Naive thymus-derived CD4-positive, alpha-beta T cell (primary cell): Measurements from ENCODE around the gene FKBP5. TPM values are rescaled to one million over a fixed set of nuclear protein-coding genes. Genes with fewer than 3 reads are reported as not detected.
"Not testable (repeated sequence)": the region's sequence is repeated elsewhere in the genome, so short reads cannot be mapped to it uniquely, and the experiment has no call there.

ENCODE experiments used
- ATAC-seq: fragments of 150-1000 bp; cut with Tn5 transposase; 2 replicates; pipeline ENCODE4 v1.10.0; 2021; ENCODE audit warnings: mild to moderate bottlenecking, moderate library complexity
- CTCF ChIA-PET: fragments of 350-600 bp; sonication (Branson Sonifier 250); formaldehyde crosslinking; loops from one replicate; lab custom pipeline; 2021; ENCODE audit warnings: antibody characterized with exemption; lab: Charles Lee
- POLR2A ChIA-PET: fragments of 350-600 bp; sonication (Branson Sonifier 250); formaldehyde crosslinking; loops from one replicate; lab custom pipeline; 2021; ENCODE audit warnings: antibody characterized with exemption, inconsistent platforms; lab: Charles Lee
- DNase-seq, 9 donors: peaks; one replicate each; pipeline versions ENCODE4 v3.0.0 to v3.0.0-alpha.2; 2020 to 2022; ENCODE audit warnings: mixed read lengths in 1 of 9
- H3K27ac ChIP-seq: one replicate; pipeline ENCODE4 v1.7.0; 2013; ENCODE audit warnings: mild to moderate bottlenecking, low read depth, low read length, moderate library complexity
- H3K27me3 ChIP-seq, 2 donors: one replicate each; pipeline ENCODE4 v1.7.0; 2013; ENCODE audit warnings: low read length in 2 of 2, mild to moderate bottlenecking in 2 of 2, moderate library complexity in 2 of 2; ENCODE audit not compliant: control insufficient read depth in 2 of 2, insufficient read depth in 2 of 2
- H3K36me3 ChIP-seq, 3 experiments: 1 replicate in 2 of 3; 2 replicates in 1 of 3; pipeline ENCODE4 v1.7.0; 2013; ENCODE audit warnings: low read length in 3 of 3, mild to moderate bottlenecking in 3 of 3, moderate library complexity in 1 of 3; ENCODE audit not compliant: insufficient read depth in 3 of 3, control insufficient read depth in 2 of 3
- H3K4me1 ChIP-seq, 2 donors: one replicate each; pipeline ENCODE4 v1.7.0; 2013; ENCODE audit warnings: low read length in 2 of 2, mild to moderate bottlenecking in 2 of 2, moderate library complexity in 1 of 2; ENCODE audit not compliant: control insufficient read depth in 2 of 2, insufficient read depth in 2 of 2
- H3K4me3 ChIP-seq: 2 replicates; pipeline ENCODE4 v1.7.0; 2013; ENCODE audit warnings: mild to moderate bottlenecking, low read length
- H3K9me3 ChIP-seq, 3 experiments: 1 replicate in 2 of 3; 2 replicates in 1 of 3; pipeline ENCODE4 v1.7.0; 2013; ENCODE audit warnings: low read length in 3 of 3; ENCODE audit not compliant: control insufficient read depth in 2 of 3
- H3K27ac Mint-ChIP-seq, 9 donors: one replicate each; pipeline ENCODE4 v1.8.0; 2020 to 2022; ENCODE audit warnings: mixed read lengths in 9 of 9, mild to moderate bottlenecking in 8 of 9, moderate library complexity in 5 of 9, inconsistent platforms in 2 of 9
- H3K27me3 Mint-ChIP-seq, 5 donors: one replicate each; pipeline ENCODE4 v1.8.0; 2021 to 2022; ENCODE audit warnings: mixed read lengths in 5 of 5, mild to moderate bottlenecking in 1 of 5
- H3K36me3 Mint-ChIP-seq, 5 donors: one replicate each; pipeline ENCODE4 v1.8.0; 2020 to 2022; ENCODE audit warnings: mixed read lengths in 5 of 5, mild to moderate bottlenecking in 3 of 5, inconsistent platforms in 1 of 5
- H3K4me1 Mint-ChIP-seq, 7 donors: one replicate each; pipeline ENCODE4 v1.8.0; 2020 to 2022; ENCODE audit warnings: mixed read lengths in 7 of 7, mild to moderate bottlenecking in 3 of 7, inconsistent platforms in 1 of 7
- H3K4me3 Mint-ChIP-seq, 10 donors: one replicate each; pipeline ENCODE4 v1.8.0; 2020 to 2022; ENCODE audit warnings: mild to moderate bottlenecking in 10 of 10, mixed read lengths in 10 of 10, moderate library complexity in 6 of 10, inconsistent platforms in 2 of 10
- H3K9me3 Mint-ChIP-seq, 11 donors: one replicate each; pipeline ENCODE4 v1.8.0; 2020 to 2022; ENCODE audit warnings: mixed read lengths in 11 of 11, mild to moderate bottlenecking in 4 of 11, inconsistent platforms in 1 of 11, moderate library complexity in 1 of 11
- intact Hi-C, 2 donors: fragments of 100-400 bp; cut with micrococcal nuclease; formaldehyde crosslinking; loops; one replicate each; pipeline ENCODE4 v1.15.1; 2023
- polyA plus RNA-seq, 2 donors: library from polyadenylated mRNA; unstranded; fragments of 300-500 nt; fragmentation: Illumina TruSeq; gene quantifications; one replicate each; pipeline ENCODE4 v1.2.3, GENCODE V29; 2021
- total RNA-seq, 6 experiments: library from RNA in 5 of 6; stranded (reverse) in 5 of 6; gene quantifications; 1 replicate in 5 of 6; 2 replicates in 1 of 6; pipeline ENCODE4 v1.2.3 and lab custom pipeline; 2021 to 2026

The FKBP5 gene
- total and polyA plus RNA-seq, 7 experiments from 2014 or later = 56.7 to 324 (median 80.2) TPM

DNA sequence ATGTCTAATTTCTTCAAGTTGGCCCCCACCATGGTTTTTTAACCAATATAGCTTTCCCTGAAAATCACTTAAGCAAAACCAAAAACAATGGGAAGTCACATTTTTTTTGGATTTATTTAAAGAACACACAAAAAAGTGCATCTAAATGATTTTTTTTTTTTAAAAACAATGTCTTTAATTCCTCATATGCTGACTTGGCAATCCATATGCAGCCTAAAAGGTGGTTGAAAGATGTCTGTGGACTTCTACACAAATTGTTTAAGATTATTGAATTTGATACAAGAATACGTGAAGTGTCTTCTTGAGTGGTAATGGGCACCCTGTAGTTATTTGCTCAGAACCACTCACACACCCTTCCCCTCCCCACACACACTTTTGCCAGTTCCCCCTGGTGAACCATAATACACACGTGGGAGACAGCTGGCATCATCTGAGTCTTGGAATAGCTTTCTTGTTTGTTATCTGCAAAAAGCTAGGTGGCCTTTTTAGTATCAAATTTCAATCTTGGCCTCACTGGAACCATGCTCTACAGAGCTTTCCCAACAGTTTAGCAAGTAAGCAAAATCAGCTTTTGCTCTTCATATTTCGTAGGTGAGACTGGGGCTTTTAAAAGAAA is 115.1 kb downstream of the FKBP5 start:
- Histone ChIP-seq H3K4me3 (no peak overlapping the region), H3K4me1 (no peaks in the 10 kb centered on the region), H3K27me3 (no peaks in the 10 kb centered on the region), H3K27ac (no peak overlapping the region), H3K9me3 (no peaks in the 10 kb centered on the region), H3K36me3 (peaks cover 26 to 48% (median 29%) of the 10 kb centered on the region in 3 experiments)
- intact Hi-C loops = no loop called here
- Mint-ChIP-seq H3K9me3 (no peaks in the 10 kb centered on the region), H3K27me3 (no peaks in the 10 kb centered on the region), H3K27ac (peak overlapping the region in 5 of 9 donors; percentile 33 to 72 (median 59)), H3K36me3 (peaks cover 4 to 45% (median 25%) of the 10 kb centered on the region in 5 donors), H3K4me3 (no peak overlapping the region), H3K4me1 (peaks cover 0 to 13% (median 1%) of the 10 kb centered on the region in 7 donors)
- DNase-seq = no peak
- ChIA-PET POLR2A (interaction anchor here (0.7 to 1.3 kb wide), 2 partner anchors 18 to 169 kb away, joined by 3 to 4 read pairs; no protein-coding TSS in a partner anchor), CTCF (interaction anchor here (0.6 to 2.0 kb wide), 3 partner anchors 51 to 278 kb away, joined by 4 to 6 read pairs (median 4); no protein-coding TSS in a partner anchor)
- ATAC-seq = no peak

DNA sequence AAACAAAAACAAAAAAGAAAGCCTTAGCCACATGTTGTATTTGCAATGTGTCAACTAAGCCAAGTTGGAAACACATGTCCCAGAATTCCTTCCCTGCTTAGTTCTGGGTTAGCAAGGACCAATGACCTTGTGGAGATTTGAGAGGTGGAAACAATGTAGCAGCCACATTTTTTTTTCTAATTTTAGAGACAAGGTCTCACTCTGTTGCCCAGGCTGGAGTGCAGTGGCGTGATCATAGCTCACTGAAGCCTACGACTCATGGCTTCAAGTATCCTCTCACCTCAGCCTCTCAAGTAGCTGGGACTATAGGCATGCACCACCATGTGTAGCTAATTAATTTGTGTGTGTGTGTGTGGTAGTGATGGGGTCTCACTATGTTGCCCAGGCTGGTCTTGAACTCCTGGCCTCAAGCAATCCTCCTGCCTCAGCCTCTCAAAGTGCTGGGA is 117.8 kb downstream of the FKBP5 start:
- H3K27me3 Mint-ChIP-seq, H3K4me3 Mint-ChIP-seq, intact Hi-C loops, H3K4me1 ChIP-seq, ATAC-seq, H3K9me3 Mint-ChIP-seq, H3K27me3 ChIP-seq, DNase-seq, H3K4me3 ChIP-seq, H3K27ac ChIP-seq, POLR2A ChIA-PET, H3K9me3 ChIP-seq: not testable (repeated sequence)
- Mint-ChIP-seq H3K27ac (peak overlapping the region in 6 of 9 donors; percentile 15 to 77 (median 56)), H3K4me1 (peaks cover 5 to 23% (median 9%) of the 10 kb centered on the region in 7 donors), H3K36me3 (peaks cover 4 to 29% (median 21%) of the 10 kb centered on the region in 5 donors)
- H3K36me3 ChIP-seq = peaks cover 15 to 24% (median 19%) of the 10 kb centered on the region in 3 experiments
- CTCF ChIA-PET = interaction anchor here (0.9 to 2.0 kb wide), 2 partner anchors 20 to 166 kb away, joined by 4 to 9 read pairs; partner anchors contain the start of gene ARMC12

DNA sequence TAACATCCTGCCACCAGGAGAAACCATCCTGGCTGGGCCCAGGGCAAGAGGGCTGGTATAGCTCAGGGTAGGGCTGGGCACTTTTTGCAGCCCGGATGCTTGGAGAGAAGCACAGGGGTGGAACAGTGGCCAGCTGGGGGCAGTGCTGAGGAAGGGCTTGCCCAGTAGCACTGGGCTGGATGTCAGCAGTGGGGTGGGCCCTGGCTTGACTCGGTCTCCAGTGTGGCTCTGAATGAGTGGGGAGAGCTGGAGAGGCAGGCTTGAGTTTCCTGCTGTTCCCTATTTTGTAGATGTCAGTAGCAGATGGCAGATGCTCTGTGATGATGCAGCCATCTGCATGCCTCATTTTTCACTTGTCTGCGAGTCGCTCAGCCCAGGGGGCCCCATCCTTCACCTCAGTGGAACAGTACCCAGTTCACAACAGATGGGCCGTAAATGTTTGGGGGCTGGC is 119.7 kb downstream of the FKBP5 start:
- no peak overlapping the region for H3K4me3 Mint-ChIP-seq
- Histone ChIP-seq H3K4me3 (no peak overlapping the region), H3K27me3 (no peaks in the 10 kb centered on the region), H3K9me3 (no peaks in the 10 kb centered on the region), H3K27ac (peak overlapping the region; percentile 13), H3K36me3 (peaks cover 3 to 6% (median 3%) of the 10 kb centered on the region in 3 experiments), H3K4me1 (no peaks in the 10 kb centered on the region)
- H3K9me3 Mint-ChIP-seq = peaks cover 0 to 11% (median 0%) of the 10 kb centered on the region in 11 donors
- DNase-seq = peak in 5 of 9 donors; percentile 31 to 39 (median 37)
- H3K36me3 Mint-ChIP-seq = peaks cover 0 to 14% (median 5%) of the 10 kb centered on the region in 5 donors
- H3K27ac Mint-ChIP-seq = peak overlapping the region in 8 of 9 donors; percentile 18 to 88 (median 54)
- CTCF ChIA-PET = interaction anchor here (0.6 to 2.2 kb wide), 5 partner anchors 17 to 178 kb away, joined by 3 to 8 read pairs (median 3); no protein-coding TSS in a partner anchor
- intact Hi-C loops = loop anchor here in 1 of 2 donors (5.0 kb wide), 1 partner anchor 47 kb away; no protein-coding TSS in a partner anchor
- peak; percentile 73 for ATAC-seq
- peaks cover 5 to 19% (median 9%) of the 10 kb centered on the region in 7 donors for H3K4me1 Mint-ChIP-seq
- peaks cover 0 to 22% (median 0%) of the 10 kb centered on the region in 5 donors for H3K27me3 Mint-ChIP-seq
- POLR2A ChIA-PET = interaction anchor here (0.7 kb wide), 2 partner anchors 36 to 171 kb away, joined by 3 read pairs; no protein-coding TSS in a partner anchor

DNA sequence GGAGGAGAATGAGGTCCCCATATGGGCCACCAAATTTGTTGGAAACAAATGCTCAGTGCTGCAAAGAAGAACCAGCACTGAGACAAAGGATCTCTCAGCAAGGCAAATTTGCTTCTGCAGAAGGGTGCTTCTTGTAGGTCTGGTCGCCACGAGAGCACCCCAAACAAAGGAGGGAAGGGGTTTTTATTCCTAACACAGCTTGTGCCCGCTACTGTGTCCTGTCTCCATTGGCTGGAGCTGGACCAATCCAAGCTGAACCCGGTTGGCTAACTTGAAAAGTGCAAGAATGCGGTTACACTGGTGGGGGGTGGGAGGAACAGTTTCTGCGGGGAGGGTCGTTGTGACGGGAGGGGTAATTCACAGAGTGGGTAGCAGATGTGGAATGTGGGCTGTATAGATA is 121.9 kb downstream of the FKBP5 start:
- DNase-seq = no peak
- H3K4me3 Mint-ChIP-seq = peak overlapping the region in 2 of 10 donors; percentile 30 to 44
- Histone ChIP-seq H3K4me1 (no peaks in the 10 kb centered on the region), H3K27ac (no peak overlapping the region), H3K9me3 (no peaks in the 10 kb centered on the region), H3K36me3 (no peaks in the 10 kb centered on the region), H3K27me3 (no peaks in the 10 kb centered on the region), H3K4me3 (no peak overlapping the region)
- H3K4me1 Mint-ChIP-seq = peaks cover 4 to 19% (median 9%) of the 10 kb centered on the region in 7 donors
- peaks cover 0 to 34% (median 0%) of the 10 kb centered on the region in 5 donors for H3K27me3 Mint-ChIP-seq
- H3K36me3 Mint-ChIP-seq = peaks cover 0 to 8% (median 0%) of the 10 kb centered on the region in 5 donors
- POLR2A ChIA-PET = interaction anchor here (0.6 kb wide), 2 partner anchors 36 to 901 kb away, joined by 3 to 4 read pairs; no protein-coding TSS in a partner anchor
- ATAC-seq = no peak
- peak overlapping the region in 6 of 9 donors; percentile 26 to 88 (median 76) for H3K27ac Mint-ChIP-seq
- CTCF ChIA-PET = interaction anchor here (1.5 kb wide), 1 partner anchor 171 kb away, joined by 7 read pairs; no protein-coding TSS in a partner anchor
- intact Hi-C loops = loop anchor here in 1 of 2 donors (5.0 kb wide), 1 partner anchor 44 kb away; no protein-coding TSS in a partner anchor
- H3K9me3 Mint-ChIP-seq = peaks cover 0 to 11% (median 0%) of the 10 kb centered on the region in 11 donors

DNA sequence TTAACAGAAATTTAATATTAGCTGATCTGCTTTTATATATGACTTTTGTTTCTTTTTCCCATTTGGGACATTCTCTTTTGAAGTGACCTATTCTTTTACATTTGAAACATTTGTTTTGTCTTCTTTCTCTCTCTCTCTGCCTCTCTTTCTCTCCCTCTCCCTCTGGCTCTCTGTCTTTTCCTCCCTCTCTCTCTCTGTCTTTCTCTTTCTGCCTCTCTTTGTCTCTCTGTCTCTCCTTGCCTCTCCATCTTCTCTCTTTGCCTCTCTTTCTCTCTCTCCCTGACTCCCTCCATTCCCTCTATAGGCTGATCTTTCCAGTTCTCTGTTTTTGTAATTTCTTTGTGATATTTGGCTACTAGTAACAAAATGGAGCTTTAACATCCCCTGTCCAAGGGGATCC is 124.0 kb downstream of the FKBP5 start:
- Mint-ChIP-seq H3K4me3 (no peak overlapping the region), H3K27ac (peak overlapping the region in 3 of 9 donors; percentile 67 to 81 (median 76)), H3K4me1 (peaks cover 4 to 19% (median 9%) of the 10 kb centered on the region in 7 donors), H3K9me3 (peaks cover 0 to 11% (median 0%) of the 10 kb centered on the region in 11 donors), H3K27me3 (peaks cover 0 to 34% (median 0%) of the 10 kb centered on the region in 5 donors), H3K36me3 (peaks cover 0 to 3% (median 0%) of the 10 kb centered on the region in 5 donors)
- ATAC-seq (no peak), DNase-seq (no peak)
- H3K9me3 ChIP-seq = no peaks in the 10 kb centered on the region
- no peak overlapping the region for H3K4me3 ChIP-seq
- no peaks in the 10 kb centered on the region for H3K4me1 ChIP-seq
- CTCF ChIA-PET = no interaction called here
- intact Hi-C loops = loop anchor here in 1 of 2 donors (5.0 kb wide), 1 partner anchor 42 kb away; no protein-coding TSS in a partner anchor
- POLR2A ChIA-PET = no interaction called here
- no peak overlapping the region for H3K27ac ChIP-seq
- H3K36me3 ChIP-seq = no peaks in the 10 kb centered on the region
- no peaks in the 10 kb centered on the region for H3K27me3 ChIP-seq

DNA sequence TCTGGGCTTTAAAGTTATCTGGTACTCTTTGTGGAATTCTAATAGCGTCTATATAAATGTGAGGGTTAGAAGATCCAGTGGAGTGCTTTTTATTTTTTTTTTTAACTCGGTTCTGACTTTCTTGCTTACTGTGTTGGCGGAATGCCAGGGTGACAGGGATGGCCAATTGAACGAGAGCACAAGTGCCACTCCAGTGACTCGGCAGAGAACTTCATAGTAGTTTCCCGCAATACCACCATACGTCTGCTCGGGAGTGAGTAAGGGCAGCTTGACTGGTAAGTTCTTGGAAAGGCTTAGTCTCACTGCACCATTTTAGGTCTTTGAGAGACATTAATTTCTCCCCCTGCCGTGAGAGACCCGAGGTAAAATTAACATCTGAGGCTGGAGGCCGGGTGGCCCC is 126.7 kb downstream of the FKBP5 start:
- no peak for ATAC-seq
- Mint-ChIP-seq H3K9me3 (peaks cover 0 to 11% (median 0%) of the 10 kb centered on the region in 11 donors), H3K27me3 (peaks cover 0 to 45% (median 0%) of the 10 kb centered on the region in 5 donors), H3K36me3 (no peaks in the 10 kb centered on the region), H3K4me1 (peaks cover 0 to 10% (median 8%) of the 10 kb centered on the region in 7 donors), H3K27ac (no peak overlapping the region), H3K4me3 (no peak overlapping the region)
- Histone ChIP-seq H3K9me3 (no peaks in the 10 kb centered on the region), H3K27ac (no peak overlapping the region), H3K27me3 (no peaks in the 10 kb centered on the region), H3K36me3 (no peaks in the 10 kb centered on the region), H3K4me3 (no peak overlapping the region), H3K4me1 (no peaks in the 10 kb centered on the region)
- POLR2A ChIA-PET = no interaction called here
- no peak for DNase-seq
- intact Hi-C loops = no loop called here
- CTCF ChIA-PET = interaction anchor here (0.6 kb wide), 1 partner anchor 64 kb away, joined by 3 read pairs; no protein-coding TSS in a partner anchor
